Amygdala (tissue), 56 donors: ENCODE measurements around the gene ASCC2.

Experiments
- DNase-seq, 56 donors: peaks; one replicate each; lab custom pipeline; 2025; lab: John Stamatoyannopoulos, UW

The ASCC2 gene

DNA sequence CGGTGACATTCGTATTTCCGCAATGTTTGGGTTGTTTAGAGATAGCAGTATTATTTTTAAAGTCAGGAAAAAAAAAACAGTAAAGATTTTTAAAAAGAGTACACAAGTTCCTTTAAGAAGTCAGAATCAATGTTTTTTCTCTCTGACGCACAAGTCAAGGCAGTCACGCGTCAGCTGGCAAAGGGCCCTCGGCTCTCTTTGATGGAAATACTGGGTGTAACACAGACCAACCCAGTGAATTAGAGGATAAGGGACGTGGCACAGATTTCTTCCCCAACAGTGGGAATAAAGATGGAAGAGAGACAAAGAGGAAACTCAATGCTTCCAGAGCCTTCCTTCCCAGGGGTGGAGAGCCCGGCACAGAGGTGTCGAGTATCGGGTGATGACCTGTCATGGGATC is 13.4 kb downstream of the ASCC2 start:
- DNase-seq: no peak

DNA sequence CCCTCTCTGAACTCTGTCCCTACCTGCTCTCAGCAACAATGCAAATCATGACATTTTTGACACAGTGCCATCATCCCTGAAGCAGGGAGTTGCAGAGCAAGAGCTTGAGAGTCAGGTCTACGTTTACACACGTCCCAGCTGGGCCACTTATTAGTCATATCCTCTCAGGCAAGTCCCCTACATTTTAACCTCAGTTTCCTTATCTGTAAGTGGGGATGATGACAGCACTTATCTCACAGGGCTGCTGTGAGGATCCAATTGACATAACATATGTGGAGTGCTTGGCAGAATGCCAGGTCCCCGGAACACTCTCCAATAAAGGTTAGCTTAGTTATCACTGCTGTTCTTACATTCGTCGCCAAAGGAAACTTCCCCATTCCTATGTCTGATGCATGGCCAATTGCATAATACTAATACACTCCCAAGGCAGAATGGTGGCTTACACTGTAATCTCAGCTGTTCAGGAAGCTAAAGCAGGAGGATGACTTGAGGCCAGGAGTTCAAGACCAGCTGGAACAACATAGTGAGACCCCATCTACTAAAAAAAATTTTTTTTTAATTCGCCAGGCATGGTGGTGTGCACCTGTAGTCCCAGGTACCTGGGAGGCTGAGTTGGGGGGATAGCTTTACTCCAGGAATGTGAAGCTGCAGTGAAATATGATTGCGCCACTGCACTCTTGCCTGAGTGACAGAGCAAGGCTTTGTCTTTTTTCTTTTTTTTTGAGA is 16.6 kb downstream of the ASCC2 start:
- DNase-seq: peak in 23 of 56 donors; percentile 3 to 70 (median 20)

DNA sequence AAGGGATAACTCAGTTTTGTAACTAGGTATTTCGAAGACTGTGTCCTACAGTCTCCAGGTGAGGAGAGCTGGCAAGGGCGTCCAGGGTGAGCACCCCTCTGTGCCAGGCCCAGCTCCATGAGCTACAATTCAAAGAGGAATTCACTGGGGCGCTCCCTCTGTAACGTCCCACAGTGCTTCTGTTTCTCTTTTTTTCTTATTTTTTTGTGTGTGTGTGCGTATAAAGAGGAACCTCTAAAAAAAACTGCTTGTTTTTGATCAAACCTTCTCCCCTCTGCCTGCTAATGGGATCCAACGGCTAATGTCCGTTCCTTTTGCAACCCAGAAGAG is 17.1 kb downstream of the ASCC2 start:
- DNase-seq: peak in 1 of 56 donors; percentile 38

DNA sequence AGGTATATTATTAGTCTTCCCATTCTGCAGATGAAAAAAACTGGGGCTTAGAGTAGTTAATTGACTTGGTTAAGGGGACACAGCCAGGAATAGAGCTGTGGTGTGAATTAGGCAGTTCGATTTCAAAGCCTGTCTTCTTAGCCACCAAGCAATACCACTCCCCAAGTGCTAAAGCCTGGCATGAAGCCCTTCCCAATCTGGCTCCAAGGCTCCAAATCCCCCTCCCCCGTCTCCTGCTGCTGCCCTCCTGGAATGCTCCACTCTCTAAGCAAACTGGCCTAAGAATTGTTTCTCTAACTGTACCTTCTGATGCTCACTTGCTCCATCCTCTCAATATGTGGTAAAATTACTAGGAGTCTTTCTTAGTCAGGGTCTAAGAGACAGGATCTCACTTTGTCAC is 18.6 kb downstream of the ASCC2 start:
- DNase-seq: no peak

DNA sequence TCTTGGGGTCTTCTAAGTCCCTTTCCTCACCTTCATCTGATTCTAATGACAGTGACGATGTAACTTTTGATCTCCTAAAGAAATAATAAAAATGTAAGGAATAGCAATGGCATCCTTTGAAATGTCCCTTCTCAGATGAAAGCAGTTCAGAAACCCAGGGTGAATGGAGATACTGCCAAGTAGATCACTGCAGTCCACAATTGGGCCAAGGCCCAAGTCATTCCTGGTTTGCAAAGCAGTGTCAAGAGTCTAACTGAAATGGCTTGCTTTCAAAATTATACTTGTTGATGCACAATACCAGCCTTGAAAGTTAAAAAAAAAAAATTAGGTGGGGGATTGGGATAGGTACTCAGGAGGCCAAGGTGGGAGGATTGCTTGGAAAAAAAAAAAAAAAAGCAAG is 20.4 kb downstream of the ASCC2 start:
- DNase-seq: no peak

DNA sequence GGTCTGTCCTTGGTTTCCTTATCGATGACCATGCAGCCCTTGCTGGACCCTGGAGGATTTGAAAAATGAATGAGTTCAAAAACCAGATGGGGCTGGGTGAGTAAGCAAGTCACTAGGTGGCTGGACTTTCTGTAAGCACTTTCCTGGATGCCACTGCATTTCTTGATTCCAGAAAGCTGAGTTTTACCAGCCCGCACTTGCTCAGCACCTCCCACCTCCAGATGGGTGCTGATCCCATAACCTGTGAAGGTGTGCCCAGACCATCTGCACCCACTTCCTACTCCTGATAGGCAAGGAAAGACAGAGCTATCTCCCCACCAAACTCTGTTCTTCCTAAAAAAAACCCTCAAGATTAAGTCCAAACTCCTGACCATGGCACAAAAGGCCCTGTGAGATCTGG is 21.1 kb downstream of the ASCC2 start:
- DNase-seq: no peak

DNA sequence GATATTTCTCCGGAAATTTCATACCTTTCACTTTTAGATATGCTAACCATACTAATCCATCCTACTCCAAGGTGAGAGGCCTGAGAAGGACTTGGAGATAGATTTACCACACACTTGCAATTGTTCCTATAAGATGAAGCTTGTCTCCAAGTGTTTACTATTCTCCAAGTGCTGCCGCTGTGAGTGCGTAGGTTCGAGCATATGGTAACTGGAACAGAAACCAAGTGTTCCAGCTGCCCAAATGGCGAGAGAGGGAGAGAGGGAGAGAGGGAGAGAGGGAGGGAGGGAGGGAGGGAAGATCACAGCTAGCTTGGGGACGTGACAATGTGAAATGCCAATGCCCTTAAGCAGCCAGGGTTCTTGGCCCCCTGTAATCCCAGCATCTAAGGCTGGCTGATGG is 21.5 kb downstream of the ASCC2 start:
- DNase-seq: peak in 16 of 56 donors; percentile 4 to 54 (median 14)

DNA sequence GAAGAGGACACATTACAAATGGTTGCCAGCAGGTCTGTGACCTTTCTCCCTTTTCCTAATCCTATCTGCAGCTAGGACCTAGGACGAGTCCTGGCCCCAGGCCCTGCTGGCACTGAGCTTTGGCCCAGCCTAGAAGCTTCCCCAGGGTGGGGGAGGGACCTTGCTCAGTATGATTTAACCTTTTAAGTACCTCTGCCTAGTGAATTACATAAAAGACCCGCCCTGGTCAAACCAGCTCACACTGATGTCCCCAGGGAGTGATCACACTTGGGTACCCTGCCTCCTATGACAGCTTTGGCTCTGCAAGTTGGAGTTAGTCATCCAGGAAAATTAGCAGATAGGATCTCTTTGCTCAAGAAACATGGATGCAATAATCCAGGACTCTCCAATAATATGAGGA is 21.9 kb downstream of the ASCC2 start:
- peak in 7 of 56 donors; percentile 2 to 20 (median 6) for DNase-seq

DNA sequence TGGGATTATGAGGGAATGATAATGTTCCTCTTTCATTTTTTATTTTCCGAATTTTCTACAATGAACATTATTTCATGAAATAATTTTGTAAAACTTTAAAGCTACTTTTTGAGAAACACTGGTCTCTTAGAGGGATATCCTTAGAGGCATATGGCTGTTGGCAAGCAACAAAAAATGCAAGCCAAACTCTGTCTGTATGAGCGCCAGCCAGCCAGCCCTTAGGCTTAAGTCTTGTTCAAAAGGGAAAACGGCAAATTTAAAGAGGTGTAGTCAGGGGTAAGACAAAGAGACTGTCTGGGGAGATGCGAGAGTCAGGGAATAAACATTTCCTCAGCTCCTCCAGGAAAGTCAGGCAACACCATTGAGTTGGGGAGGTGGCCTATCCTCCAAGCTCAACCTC is 22.5 kb downstream of the ASCC2 start:
- no peak for DNase-seq

DNA sequence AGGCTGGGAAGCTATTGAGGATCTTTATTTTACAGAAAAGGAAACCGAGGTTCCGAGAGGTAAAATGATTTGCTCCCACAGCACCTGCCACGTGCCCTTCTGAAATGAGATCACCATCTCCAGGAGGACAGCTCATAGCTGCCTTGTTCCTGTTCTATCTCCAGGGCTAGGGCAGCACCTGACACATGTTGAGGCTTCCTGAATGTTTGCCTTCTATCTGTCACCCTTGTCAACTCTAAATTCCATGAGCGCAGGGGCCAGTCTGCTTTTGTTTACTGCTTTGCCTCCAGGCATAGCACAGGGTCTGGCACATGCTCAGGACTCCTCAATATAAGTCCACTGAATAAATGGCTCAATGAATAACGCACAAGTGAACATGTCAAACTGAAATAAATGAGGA is 24.1 kb downstream of the ASCC2 start:
- DNase-seq: no peak

DNA sequence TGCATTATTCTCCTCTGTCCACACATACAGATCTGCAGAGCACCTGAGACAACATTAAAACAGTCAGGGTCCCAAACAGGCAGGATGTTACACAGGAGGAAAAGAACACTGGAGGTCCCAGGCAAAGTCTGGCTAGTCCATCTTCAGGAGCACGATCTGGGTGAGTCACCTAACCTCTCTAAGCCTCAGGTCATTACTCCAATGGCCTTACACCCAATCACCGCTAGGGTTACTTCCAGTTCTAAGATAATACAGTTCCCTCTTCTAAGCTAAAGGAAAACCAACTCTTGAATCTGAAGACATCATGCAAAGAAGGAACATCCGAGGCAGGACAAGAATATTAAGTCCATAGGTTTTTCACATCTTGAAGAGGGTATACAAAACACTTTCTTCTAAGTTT is 24.5 kb downstream of the ASCC2 start:
- no peak for DNase-seq

DNA sequence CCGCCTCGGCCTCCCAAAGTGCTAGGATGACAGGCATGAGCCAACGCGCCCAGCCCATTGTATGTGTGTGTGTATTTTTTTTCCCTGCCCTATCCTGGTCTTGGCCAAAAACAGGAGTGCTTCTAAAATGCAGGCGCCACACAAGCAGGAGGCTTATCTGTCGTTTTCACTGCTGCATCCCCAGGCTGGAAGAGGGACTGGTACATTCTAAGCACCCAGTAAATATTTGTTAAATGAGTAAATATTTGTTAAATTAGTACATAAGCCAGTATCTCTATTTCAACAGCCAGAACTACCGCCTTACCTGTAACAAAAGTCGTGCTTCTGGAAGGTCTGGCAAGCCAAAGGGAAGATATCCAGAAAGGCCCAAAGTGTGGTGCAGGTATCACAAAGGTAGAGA is 24.9 kb downstream of the ASCC2 start:
- no peak for DNase-seq

DNA sequence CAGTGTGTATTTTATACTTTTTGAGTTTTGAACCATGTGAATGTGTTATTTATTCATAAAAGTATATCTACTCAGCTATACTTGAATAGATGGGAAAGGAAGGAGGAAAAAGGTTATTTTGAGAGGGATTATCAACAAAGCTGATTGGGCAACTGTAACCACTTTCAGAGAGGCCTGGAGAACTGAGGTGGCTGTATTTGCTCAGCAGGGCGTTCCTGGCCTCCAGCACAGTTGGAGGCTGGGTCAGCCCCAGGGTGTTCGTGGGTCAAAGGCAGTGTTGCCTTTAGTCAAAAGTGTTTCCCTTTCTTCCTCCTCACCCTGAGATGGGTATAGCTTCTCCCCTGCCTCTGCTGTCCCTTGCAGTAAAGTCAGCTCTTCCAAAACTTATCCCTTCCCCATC is 26.7 kb downstream of the ASCC2 start:
- DNase-seq: no peak

DNA sequence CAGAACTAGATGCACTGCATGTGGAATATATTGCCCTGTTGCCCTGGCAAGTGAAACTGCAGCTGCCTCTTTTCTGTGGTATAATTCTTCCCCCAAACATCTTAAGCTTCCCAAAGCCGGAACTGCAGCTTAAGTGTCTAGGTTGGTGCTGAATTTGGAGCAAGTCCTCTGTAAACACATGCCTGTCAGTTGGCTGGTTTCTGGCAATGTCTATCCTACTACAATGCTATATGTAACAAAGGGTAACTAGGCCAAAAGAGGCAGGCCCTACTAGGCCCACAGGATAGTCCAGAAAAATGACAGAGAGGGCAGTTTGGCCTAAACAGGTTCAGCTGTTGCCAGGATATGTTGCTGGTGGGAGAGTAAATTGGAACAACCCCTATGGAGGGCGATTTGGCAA is 27.9 kb downstream of the ASCC2 start:
- no peak for DNase-seq

DNA sequence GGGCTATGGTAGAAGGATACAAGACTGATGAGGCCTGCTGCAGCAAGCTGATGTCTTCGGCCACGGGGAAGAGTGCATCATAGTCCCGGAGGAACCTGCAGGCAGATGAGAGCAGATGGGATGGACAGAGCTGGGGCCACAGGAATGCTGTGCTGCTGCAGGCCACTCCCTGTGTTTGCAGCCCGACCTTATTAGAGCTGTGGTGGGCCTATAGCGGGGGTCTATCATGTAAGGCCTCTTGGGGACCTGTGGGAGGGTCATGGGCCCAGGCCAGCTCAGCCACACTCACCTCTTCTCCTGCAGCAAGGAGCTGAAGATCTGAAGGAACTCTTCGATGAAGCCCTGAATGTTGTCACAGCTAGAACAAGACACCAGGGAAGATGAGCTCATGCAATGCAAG is 31.9 kb downstream of the ASCC2 start:
- no peak for DNase-seq

DNA sequence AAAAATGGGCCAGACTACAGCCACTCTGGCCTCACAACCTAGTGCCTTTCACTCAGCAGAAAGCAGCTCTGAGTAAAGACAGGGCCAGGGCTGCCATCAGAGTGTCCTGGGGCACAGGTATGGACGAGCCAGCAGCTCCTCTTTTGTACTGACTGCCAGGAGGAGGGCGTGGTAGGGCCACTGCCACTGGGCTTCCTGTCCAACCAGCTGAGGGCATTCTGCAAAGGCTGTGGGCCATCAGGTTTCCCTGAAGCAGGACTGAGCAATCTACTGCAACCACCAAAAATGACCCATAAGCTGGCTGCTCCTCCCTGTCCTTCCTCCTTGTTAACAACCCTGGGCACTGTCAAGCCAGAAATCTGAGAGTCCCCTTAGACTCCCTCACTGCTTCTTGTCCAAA is 33.1 kb downstream of the ASCC2 start:
- no peak for DNase-seq

DNA sequence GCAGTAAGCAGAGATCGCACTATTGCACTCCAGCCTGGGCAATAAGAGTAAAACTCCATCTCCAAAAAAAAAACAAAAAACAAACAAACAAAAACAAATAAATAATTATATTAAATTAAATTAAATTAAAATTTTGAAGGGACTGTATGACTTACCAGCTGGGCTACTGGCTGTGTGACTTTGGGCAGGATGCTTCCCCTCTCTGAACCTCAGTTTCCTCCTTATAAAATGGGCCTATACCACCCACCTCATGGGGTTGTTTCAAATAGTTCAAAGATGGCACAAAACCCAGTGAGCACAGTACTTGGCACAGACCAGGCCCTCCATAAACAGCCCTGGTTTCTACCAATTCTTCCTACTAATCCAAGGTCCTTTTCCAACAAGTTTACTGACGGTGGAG is 34.9 kb downstream of the ASCC2 start:
- DNase-seq: no peak

DNA sequence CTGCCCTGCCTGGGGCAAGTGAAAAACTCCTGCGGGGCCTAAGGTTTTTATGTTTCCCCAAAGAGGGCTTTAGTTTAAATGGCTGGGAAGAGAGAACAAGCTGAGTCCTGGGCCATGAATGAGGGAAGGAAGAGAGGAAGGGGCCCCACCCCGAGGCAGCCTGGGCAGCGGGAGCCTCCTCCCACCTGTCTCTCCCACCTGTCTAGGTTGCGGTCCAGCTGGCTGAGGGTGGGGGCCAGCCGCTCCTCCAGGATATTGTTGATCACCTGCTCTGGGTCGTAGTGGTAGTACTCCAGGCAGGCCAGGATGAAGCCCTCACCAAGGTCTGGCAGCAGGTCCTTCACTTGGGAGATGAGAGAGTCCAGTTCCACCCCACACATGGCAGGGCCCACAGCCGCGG is 36.3 kb downstream of the ASCC2 start:
- no peak for DNase-seq

DNA sequence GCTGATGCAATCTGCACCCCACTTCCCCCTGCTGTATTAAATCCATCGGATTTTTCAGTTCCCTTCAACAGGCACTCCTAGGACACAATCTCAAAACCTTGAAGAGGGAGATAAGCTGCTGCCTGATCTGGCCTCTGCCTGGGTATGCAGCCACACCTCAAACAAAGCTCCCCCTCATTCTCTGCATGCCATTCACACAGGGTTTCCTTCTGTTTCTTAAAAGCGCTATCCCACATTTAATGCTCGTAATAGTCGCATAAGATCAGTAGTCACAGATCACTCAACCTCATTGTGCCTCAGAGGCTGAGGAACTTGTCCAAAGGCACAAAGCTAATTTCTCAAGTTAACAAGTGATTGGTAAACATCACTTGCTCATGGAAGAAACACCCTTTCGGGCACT is 36.9 kb downstream of the ASCC2 start:
- DNase-seq: no peak

DNA sequence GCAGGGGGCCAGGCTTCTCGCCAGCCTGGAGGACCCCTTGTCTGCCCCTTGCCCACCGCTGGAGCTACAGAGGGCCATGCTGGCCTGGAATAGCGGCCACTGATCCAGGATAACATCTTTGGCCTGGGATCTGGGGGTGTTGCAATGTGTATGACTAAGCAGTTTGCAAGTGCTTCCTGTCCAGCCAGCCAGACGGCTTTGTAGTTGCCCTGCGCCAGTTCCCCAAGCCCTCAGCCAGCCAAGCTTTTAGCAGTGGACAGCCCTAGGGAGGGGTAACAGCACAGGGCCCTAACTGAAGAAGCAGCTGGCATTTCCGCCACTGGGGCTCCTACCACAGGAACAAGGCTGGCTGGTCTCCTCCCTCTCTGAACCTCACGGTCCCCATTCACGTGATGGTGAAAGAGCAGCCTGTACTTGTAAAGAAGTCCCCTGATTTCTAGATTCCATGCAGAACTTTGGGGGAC is 38.8 kb downstream of the ASCC2 start:
- peak in 50 of 56 donors; percentile 13 to 82 (median 60) for DNase-seq

DNA sequence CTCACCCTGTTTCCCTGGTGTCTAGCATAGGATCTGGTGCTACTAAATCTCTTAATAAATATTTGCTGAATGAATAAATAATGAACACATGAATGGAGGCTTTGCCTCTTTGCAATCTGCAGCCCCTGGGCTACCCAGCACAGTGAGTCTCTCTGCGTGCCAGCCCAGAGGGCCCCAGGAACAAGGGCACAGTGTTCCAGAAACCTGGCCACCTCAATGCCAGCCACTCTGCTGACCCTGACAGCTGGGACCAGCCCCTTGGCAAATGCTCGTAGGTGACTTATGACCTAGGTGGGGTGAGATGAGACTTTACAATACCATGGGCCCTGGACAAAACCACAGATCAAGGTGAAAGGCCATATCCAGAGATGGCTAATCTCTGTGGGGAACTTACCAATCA is 39.3 kb downstream of the ASCC2 start:
- DNase-seq: peak in 1 of 56 donors; percentile 18

DNA sequence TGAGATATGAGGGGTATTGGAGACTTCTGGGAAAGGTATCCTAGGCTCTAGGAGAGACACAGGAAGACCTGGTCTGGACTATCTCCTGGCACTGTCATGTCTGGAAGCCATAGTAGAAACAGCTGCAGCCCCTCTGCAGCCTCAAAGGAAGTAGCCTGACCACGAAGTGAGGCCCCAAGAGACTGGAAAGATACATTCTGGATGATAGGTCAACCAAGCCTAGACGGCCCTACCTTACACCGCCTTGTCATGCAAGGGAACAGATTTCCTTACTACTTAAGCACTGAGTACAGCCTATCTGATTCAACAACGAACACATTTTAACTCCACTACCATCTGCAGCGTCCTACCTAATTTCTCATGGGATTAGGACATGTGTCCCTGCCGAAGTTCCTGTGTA is 39.8 kb downstream of the ASCC2 start:
- DNase-seq: no peak

DNA sequence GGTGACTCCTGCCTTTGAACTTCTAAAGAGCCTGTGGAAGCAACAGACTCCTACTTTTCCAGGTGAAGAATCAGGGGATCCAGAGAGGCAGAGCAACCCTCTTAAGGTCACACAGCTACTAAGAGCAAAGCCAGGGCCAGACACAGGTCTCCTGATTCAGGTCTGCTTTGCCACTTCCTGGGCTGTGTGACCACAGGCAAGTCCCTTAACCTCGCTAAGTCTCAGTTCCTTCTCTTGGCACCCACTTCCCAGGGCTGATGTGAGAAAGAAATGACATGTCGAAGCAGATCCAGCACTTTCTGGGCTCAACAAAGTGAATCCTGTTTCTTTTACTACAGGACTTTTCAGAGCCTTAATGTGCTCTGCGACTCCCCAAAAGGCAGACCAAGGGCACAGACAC is 40.7 kb downstream of the ASCC2 start:
- DNase-seq: peak in 10 of 56 donors; percentile 8 to 45 (median 16)
